ENCODE data around the gene BOK. TPM values are rescaled to one million over a fixed set of nuclear protein-coding genes. Genes with fewer than 3 reads are reported as not detected.

The BOK gene
- total and polyA plus RNA-seq, 2 of the 13 experiments (the other 11 are each of a cell fraction or from before 2014, with no cell fraction given): 35.5 to 39.2 TPM

- no peak for TF ChIP-seq HNF1A (IDR thresholded peaks at IDR 0.05; ENCODE audit: low read depth)
- TF ChIP-seq HNF1A (CRISPR knock-in tag; IDR thresholded peaks at IDR 0.05; ENCODE audit: borderline replicate concordance): 0 out of 2 replicates have a peak, but pooled peaks have one; percentile 42
- no peak for TF ChIP-seq ASH2L (IDR thresholded peaks at IDR 0.05; ENCODE audit: insufficient read length, low read depth, low read length)
- TF ChIP-seq ZNF3 (CRISPR knock-in tag; IDR thresholded peaks at IDR 0.05): no peak
- no peak for TF ChIP-seq PCBP2 (optimal IDR thresholded peaks at IDR 0.05; ENCODE audit: low read depth, low read length, poor library complexity, severe bottlenecking)
- no peak for TF ChIP-seq EEA1 (CRISPR knock-in tag; IDR thresholded peaks at IDR 0.05; ENCODE audit: borderline replicate concordance)
- TF ChIP-seq DR1 (CRISPR knock-in tag; IDR thresholded peaks at IDR 0.05): no peak
- 0 out of 2 replicates have a peak, but pooled peaks have one; percentile 12 for TF ChIP-seq PAXIP1 (CRISPR knock-in tag; conservative IDR thresholded peaks at IDR 0.05)
- TF ChIP-seq POLR2G (IDR thresholded peaks at IDR 0.05; ENCODE audit: low read depth, low read length): peak; percentile 54; the same call in 1 of the 2 replicates
- no peak for TF ChIP-seq ARID2 (CRISPR knock-in tag; IDR thresholded peaks at IDR 0.05; ENCODE audit: borderline replicate concordance)
- TF ChIP-seq SAFB2 (CRISPR knock-in tag; IDR thresholded peaks at IDR 0.05; ENCODE audit: borderline replicate concordance, low read depth): 0 out of 2 replicates have a peak, but pooled peaks have one; percentile 15
- no peak for TF ChIP-seq CENPT (CRISPR knock-in tag; IDR thresholded peaks at IDR 0.05; ENCODE audit: low read depth)
- TF ChIP-seq ZNF512B (CRISPR knock-in tag; IDR thresholded peaks at IDR 0.05; ENCODE audit: borderline replicate concordance): no peak
- no peak for TF ChIP-seq HES4 (CRISPR knock-in tag; IDR thresholded peaks at IDR 0.05; ENCODE audit: borderline replicate concordance)
- peak; percentile 37; the same call in 1 of the 2 replicates for TF ChIP-seq AKAP8 (CRISPR knock-in tag; IDR thresholded peaks at IDR 0.05)
- TF ChIP-seq ZNF383 (CRISPR knock-in tag; IDR thresholded peaks at IDR 0.05; ENCODE audit: borderline replicate concordance): 0 out of 2 replicates have a peak, but pooled peaks have one; percentile 46
- TF ChIP-seq ZEB1 (IDR thresholded peaks at IDR 0.05; ENCODE audit: insufficient replicate concordance, low read depth): no peak
Measured at GRCh38 chr2:241574911-241575623, 16.5 kb downstream of the BOK start (continued).
